SH-SY5Y (cell line): ENCODE data around the gene INTS7.

ENCODE experiments used
- GATA2 ChIP-seq: IDR thresholded peaks from 2 replicates; pipeline ENCODE4 v1.6.1; 2011; ENCODE audit warnings: mild to moderate bottlenecking, low read depth, low read length
- GATA3 ChIP-seq: IDR thresholded peaks from 2 replicates; pipeline ENCODE4 v1.6.1; 2011; ENCODE audit warnings: low read depth, mild to moderate bottlenecking, low read length, moderate library complexity

- TF ChIP-seq GATA3 = no peak
- TF ChIP-seq GATA2 = no peak
These were observed 49.6 kb downstream of the INTS7 start for GRCh38 chr1:211985556-211986264.
